HCT116 (cell line): Measurements from ENCODE around the gene ZNF808. TPM values are rescaled to one million over a fixed set of nuclear protein-coding genes. Genes with fewer than 3 reads are reported as not detected.

Experiments
- ATAC-seq: fragments of 200-7000 bp; cut with Tn5 transposase; 2 replicates; pipeline ENCODE4 v1.9.1; 2020; ENCODE audit warnings: mild to moderate bottlenecking, moderate library complexity
- BruUV-seq: library from RNA; stranded (reverse); fragments of 400-500 nt; replicated peaks from 2 replicates; lab custom pipeline; 2021; lab: Mats Ljungman, UMichigan
- CTCF ChIA-PET: fragments of 300-600 bp; sonication (Branson Sonifier 250); formaldehyde crosslinking; loops from one replicate; lab custom pipeline; 2021; ENCODE audit warnings: antibody characterized with exemption; lab: Charles Lee
- POLR2A ChIA-PET: fragments of 300-600, 350-600 bp; sonication (Branson Sonifier 250); formaldehyde crosslinking; loops from one replicate; lab custom pipeline; 2021; ENCODE audit warnings: antibody characterized with exemption; lab: Charles Lee
- RAD21 ChIA-PET, 2 experiments: fragments of 300-600 bp; sonication (Branson Sonifier 250); formaldehyde crosslinking; loops; one replicate each; lab custom pipeline; 2023; ENCODE audit warnings: low total read pairs in 2 of 2; ENCODE audit not compliant: uncharacterized antibody in 2 of 2, unreplicated experiment in 2 of 2, low non-redundant PET in 1 of 2; lab: Charles Lee
- DNase-seq: peaks from one replicate; pipeline ENCODE4 v3.0.0-alpha.2; 2010; ENCODE audit warnings: low read depth, low spot score
- H2AFZ ChIP-seq: fragments of 200-600 bp; shearing (Covaris generic), sonication (generic); 2 replicates; pipeline ENCODE4 v1.6.1; 2017; ENCODE audit warnings: low read depth, mixed run types, mixed read lengths, antibody characterized with exemption, low read length; ENCODE audit not compliant: poor library complexity, severe bottlenecking
- H3K27ac ChIP-seq: 2 replicates; pipeline ENCODE4 v1.5.1; 2012; ENCODE audit warnings: low read depth, low read length
- H3K27me3 ChIP-seq: fragments of 200-600 bp; sonication (generic); 2 replicates; pipeline ENCODE4 v1.6.1; 2016; ENCODE audit warnings: mixed run types, low read length, mixed read lengths; ENCODE audit not compliant: insufficient read depth
- H3K36me3 ChIP-seq, 2 experiments: fragments of 200-500 bp in 1 of 2; fragments of 200-600 bp in 1 of 2; sonication (Bioruptor generic) in 1 of 2; sonication (generic) in 1 of 2; 2 replicates each; pipeline versions ENCODE4 v1.5.1 to v1.6.1; 2014 to 2016; ENCODE audit warnings: low read length in 2 of 2, inconsistent platforms in 1 of 2, mixed read lengths in 1 of 2, mixed run types in 1 of 2; ENCODE audit not compliant: insufficient read depth in 2 of 2, control insufficient read depth in 1 of 2
- H3K4me1 ChIP-seq, 2 experiments: fragments of 200-600 bp in 1 of 2; sonication (generic) in 1 of 2; 2 replicates each; pipeline versions ENCODE4 v1.5.1 to v1.6.1; 2012 to 2017; ENCODE audit warnings: low read length in 2 of 2, inconsistent platforms in 1 of 2, mild to moderate bottlenecking in 1 of 2, mixed read lengths in 1 of 2, mixed run types in 1 of 2, moderate library complexity in 1 of 2; ENCODE audit not compliant: insufficient read depth in 2 of 2, control insufficient read depth in 1 of 2
- H3K4me2 ChIP-seq: fragments of 200-600 bp; sonication (generic); 2 replicates; pipeline ENCODE4 v1.6.1; 2017; ENCODE audit warnings: mixed run types, low read length, mixed read lengths
- H3K4me3 ChIP-seq, 2 experiments: fragments of 200-600 bp in 1 of 2; sonication (generic) in 1 of 2; replicated peaks in 1 of 2; 2 replicates each; pipeline ENCODE4 v1.5.1; 2011 to 2016; ENCODE audit warnings: low read length in 2 of 2, control low read depth in 1 of 2, low read depth in 1 of 2, mild to moderate bottlenecking in 1 of 2, mixed read lengths in 1 of 2, mixed run types in 1 of 2
- H3K79me2 ChIP-seq: fragments of 200-600 bp; sonication (generic); 2 replicates; pipeline ENCODE4 v1.6.1; 2017; ENCODE audit warnings: mild to moderate bottlenecking, mixed run types, low read length, moderate library complexity, mixed read lengths; ENCODE audit not compliant: insufficient read depth
- H3K9ac ChIP-seq: fragments of 200-600 bp; sonication (generic); 2 replicates; pipeline ENCODE4 v1.6.1; 2016; ENCODE audit warnings: low read length, mixed read lengths
- H3K9me2 ChIP-seq: fragments of 200-600 bp; sonication (generic), shearing (Covaris generic); 2 replicates; pipeline ENCODE4 v1.6.1; 2017; ENCODE audit warnings: mixed run types, mild to moderate bottlenecking, moderate library complexity; ENCODE audit not compliant: insufficient read depth
- H3K9me3 ChIP-seq, 2 experiments: fragments of 200-500 bp in 1 of 2; fragments of 200-600 bp in 1 of 2; sonication (Bioruptor generic) in 1 of 2; sonication (generic) in 1 of 2; 2 replicates each; pipeline ENCODE4 v1.6.1; 2014 to 2017; ENCODE audit warnings: low read length in 2 of 2, mixed read lengths in 2 of 2, inconsistent platforms in 1 of 2, low read depth in 1 of 2, mild to moderate bottlenecking in 1 of 2, mixed run types in 1 of 2, moderate library complexity in 1 of 2; ENCODE audit not compliant: control insufficient read depth in 1 of 2, insufficient read depth in 1 of 2
- H4K20me1 ChIP-seq: fragments of 200-600 bp; sonication (generic), shearing (Covaris generic); 2 replicates; pipeline ENCODE4 v1.6.1; 2017; ENCODE audit warnings: mixed run types, mild to moderate bottlenecking, moderate library complexity; ENCODE audit not compliant: insufficient read depth
- ELF1 ChIP-seq: IDR thresholded peaks from 2 replicates; pipeline ENCODE4 v1.6.1; 2012; ENCODE audit warnings: low read depth, borderline replicate concordance
- JUND ChIP-seq: IDR thresholded peaks from 2 replicates; pipeline ENCODE4 v1.6.1; 2012
- POLR2AphosphoS5 ChIP-seq: IDR thresholded peaks from 2 replicates; pipeline ENCODE4 v1.6.1; 2011; ENCODE audit warnings: mild to moderate bottlenecking, low read depth, low read length, moderate library complexity
- RAD21 ChIP-seq: IDR thresholded peaks from 2 replicates; pipeline ENCODE4 v1.6.1; 2012; ENCODE audit warnings: low read depth, mild to moderate bottlenecking
- SIN3A ChIP-seq: IDR thresholded peaks from 2 replicates; pipeline ENCODE4 v1.6.1; 2012; ENCODE audit warnings: low read depth
- SRF ChIP-seq: IDR thresholded peaks from 2 replicates; pipeline ENCODE4 v1.6.1; 2012; ENCODE audit warnings: low read depth
- TCF7L2 ChIP-seq: IDR thresholded peaks from 2 replicates; pipeline ENCODE4 v1.7.0; 2011; ENCODE audit warnings: borderline replicate concordance, inconsistent platforms; ENCODE audit not compliant: insufficient read depth, insufficient read length; ENCODE audit errors: extremely low read depth
- ZFX ChIP-seq: fragments of 450-650 bp; IDR thresholded peaks from 2 replicates; pipeline ENCODE4 v1.6.1; 2017
- intact Hi-C: fragments of 100-400 bp; cut with micrococcal nuclease; formaldehyde crosslinking; loops from 2 replicates; pipeline ENCODE4 v1.10.0; 2022
- total RNA-seq: library from RNA; stranded (reverse); gene quantifications from one replicate; pipeline ENCODE4 v1.2.1, GENCODE V29; 2021; ENCODE audit not compliant: unreplicated experiment
- TF ChIP-seq, protein P1 (sequence below), 3 experiments: fragments of 200-600 bp in 1 of 3; sonication (generic) in 1 of 3; IDR thresholded peaks in 2 of 3; conservative IDR thresholded peaks in 1 of 3; 2 replicates each; pipeline ENCODE4 v1.5.1; 2012 to 2017; ENCODE audit warnings: low read depth in 2 of 3, low read length in 2 of 3, antibody characterized with exemption in 1 of 3, borderline replicate concordance in 1 of 3, control low read depth in 1 of 3, mild to moderate bottlenecking in 1 of 3, mixed read lengths in 1 of 3, mixed run types in 1 of 3, moderate library complexity in 1 of 3; ENCODE audit not compliant: insufficient read depth in 1 of 3
- TF ChIP-seq, protein P2 (sequence below): IDR thresholded peaks from 2 replicates; pipeline ENCODE4 v1.6.1; 2012
- TF ChIP-seq, protein P3 (sequence below): IDR thresholded peaks from 2 replicates; pipeline ENCODE4 v1.6.1; 2012; ENCODE audit warnings: low read depth

ZNF808 gene
- total RNA-seq, 1 experiment from 2014 or later: 15.4 TPM

DNA sequence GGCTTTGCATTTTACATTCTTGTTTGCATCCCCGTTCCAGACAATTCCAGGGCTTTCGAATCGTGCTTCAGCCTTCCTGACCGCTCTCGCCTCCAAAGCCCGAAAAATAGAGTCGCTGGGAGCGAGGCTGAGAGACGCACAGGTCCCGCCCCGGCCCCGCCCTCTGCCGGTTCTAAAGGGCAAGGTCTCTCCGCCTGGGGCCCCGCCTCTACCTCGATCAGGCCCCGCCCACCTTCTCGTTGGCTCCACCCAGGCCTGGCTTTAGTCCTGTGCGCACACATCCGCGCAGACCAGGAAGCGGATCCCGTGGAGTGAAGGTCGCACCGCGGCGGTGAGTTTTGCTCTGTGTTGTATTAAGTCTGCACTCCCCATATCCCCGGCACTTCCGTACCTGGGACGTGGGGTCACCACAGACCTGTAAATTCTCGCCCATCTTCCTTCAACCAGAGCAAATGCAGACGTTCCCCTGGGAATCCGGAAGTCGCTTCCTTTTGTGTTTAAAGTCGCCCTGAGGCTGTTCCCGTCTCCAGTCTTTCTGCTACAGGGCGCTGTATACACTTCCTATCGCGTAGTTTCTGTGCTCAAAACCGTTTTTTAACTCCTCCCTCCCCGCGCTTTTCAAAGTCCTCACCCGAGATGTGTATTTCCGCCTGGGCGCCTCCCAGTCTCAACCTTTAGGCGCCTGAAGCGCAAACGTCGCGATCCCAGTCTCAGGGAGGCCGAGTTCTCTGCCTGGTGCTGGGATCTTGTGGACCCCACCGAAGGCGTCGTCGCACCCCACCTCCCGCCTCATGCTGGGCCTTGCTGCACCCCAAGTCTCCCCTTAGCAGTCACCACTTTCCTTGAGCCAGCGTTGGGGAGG is 42.8 kb downstream of the ZNF808 start, which contains the start of gene ZNF701:
Gene ZNF701, plus strand, starts transcription at position 288 of the 862 bp plus-strand sequence. CDS start 3,861 bp downstream, outside the sequence.
- intact Hi-C loops: no loop called here
- peak; percentile 99 for ATAC-seq
- TSS peak; percentile 74 for BruUV-seq

More for the DNA sequence above, 42.8 kb downstream of the ZNF808 start, which contains the start of gene ZNF701:
- DNase-seq: peak; percentile 69
- TF ChIP-seq, protein P1, sequence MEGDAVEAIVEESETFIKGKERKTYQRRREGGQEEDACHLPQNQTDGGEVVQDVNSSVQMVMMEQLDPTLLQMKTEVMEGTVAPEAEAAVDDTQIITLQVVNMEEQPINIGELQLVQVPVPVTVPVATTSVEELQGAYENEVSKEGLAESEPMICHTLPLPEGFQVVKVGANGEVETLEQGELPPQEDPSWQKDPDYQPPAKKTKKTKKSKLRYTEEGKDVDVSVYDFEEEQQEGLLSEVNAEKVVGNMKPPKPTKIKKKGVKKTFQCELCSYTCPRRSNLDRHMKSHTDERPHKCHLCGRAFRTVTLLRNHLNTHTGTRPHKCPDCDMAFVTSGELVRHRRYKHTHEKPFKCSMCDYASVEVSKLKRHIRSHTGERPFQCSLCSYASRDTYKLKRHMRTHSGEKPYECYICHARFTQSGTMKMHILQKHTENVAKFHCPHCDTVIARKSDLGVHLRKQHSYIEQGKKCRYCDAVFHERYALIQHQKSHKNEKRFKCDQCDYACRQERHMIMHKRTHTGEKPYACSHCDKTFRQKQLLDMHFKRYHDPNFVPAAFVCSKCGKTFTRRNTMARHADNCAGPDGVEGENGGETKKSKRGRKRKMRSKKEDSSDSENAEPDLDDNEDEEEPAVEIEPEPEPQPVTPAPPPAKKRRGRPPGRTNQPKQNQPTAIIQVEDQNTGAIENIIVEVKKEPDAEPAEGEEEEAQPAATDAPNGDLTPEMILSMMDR (IDR thresholded peaks at IDR 0.05 in 2 of 3, conservative IDR thresholded peaks at IDR 0.05 in 1 of 3; ENCODE audit: borderline replicate concordance in 1 of 3, insufficient read depth in 1 of 3, low read depth in 2 of 3, low read length in 2 of 3): no peak
- TF ChIP-seq, protein P2, sequence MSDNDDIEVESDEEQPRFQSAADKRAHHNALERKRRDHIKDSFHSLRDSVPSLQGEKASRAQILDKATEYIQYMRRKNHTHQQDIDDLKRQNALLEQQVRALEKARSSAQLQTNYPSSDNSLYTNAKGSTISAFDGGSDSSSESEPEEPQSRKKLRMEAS: no peak
- no peak for TF ChIP-seq JUND
- TF ChIP-seq POLR2AphosphoS5: peak; percentile 89
- 0 out of 2 replicates have a peak, but pooled peaks have one; percentile 1 for TF ChIP-seq RAD21
- peak; percentile 74 for TF ChIP-seq SRF
- no peak for TF ChIP-seq ZFX
- TF ChIP-seq TCF7L2: no peak
- peak; percentile 95 for TF ChIP-seq ELF1
- TF ChIP-seq SIN3A: no peak
- TF ChIP-seq, protein P3, sequence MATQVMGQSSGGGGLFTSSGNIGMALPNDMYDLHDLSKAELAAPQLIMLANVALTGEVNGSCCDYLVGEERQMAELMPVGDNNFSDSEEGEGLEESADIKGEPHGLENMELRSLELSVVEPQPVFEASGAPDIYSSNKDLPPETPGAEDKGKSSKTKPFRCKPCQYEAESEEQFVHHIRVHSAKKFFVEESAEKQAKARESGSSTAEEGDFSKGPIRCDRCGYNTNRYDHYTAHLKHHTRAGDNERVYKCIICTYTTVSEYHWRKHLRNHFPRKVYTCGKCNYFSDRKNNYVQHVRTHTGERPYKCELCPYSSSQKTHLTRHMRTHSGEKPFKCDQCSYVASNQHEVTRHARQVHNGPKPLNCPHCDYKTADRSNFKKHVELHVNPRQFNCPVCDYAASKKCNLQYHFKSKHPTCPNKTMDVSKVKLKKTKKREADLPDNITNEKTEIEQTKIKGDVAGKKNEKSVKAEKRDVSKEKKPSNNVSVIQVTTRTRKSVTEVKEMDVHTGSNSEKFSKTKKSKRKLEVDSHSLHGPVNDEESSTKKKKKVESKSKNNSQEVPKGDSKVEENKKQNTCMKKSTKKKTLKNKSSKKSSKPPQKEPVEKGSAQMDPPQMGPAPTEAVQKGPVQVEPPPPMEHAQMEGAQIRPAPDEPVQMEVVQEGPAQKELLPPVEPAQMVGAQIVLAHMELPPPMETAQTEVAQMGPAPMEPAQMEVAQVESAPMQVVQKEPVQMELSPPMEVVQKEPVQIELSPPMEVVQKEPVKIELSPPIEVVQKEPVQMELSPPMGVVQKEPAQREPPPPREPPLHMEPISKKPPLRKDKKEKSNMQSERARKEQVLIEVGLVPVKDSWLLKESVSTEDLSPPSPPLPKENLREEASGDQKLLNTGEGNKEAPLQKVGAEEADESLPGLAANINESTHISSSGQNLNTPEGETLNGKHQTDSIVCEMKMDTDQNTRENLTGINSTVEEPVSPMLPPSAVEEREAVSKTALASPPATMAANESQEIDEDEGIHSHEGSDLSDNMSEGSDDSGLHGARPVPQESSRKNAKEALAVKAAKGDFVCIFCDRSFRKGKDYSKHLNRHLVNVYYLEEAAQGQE: no peak
- Histone ChIP-seq H3K27me3 (no peaks in the 10 kb centered on the region), H3K9me2 (no peaks in the 10 kb centered on the region), H3K36me3 (no peaks in the 10 kb centered on the region; a peak in 1 of 4 replicates), H3K4me3 (peak within 1 kb of the TSS; percentile 67 to 69), H3K4me2 (peak within 1 kb of the TSS; percentile 88), H3K27ac (peak within 1 kb of the TSS; percentile 69), H2AFZ (no peak within 1 kb of the TSS), H3K9ac (peak within 1 kb of the TSS; percentile 66), H3K79me2 (no peaks in the 10 kb centered on the region), H3K4me1 (peaks cover 0 to 18% of the 10 kb centered on the region in 2 experiments; a peak in 2 of 4 replicates), H3K9me3 (peaks cover 0 to 5% of the 10 kb centered on the region in 2 experiments; a peak in 2 of 4 replicates), H4K20me1 (no peaks in the 10 kb centered on the region)
- ChIA-PET CTCF (no interaction called here), POLR2A (no interaction called here), RAD21 (no interaction called here)
